ENCODE measurements around the gene C10orf67.

DNA sequence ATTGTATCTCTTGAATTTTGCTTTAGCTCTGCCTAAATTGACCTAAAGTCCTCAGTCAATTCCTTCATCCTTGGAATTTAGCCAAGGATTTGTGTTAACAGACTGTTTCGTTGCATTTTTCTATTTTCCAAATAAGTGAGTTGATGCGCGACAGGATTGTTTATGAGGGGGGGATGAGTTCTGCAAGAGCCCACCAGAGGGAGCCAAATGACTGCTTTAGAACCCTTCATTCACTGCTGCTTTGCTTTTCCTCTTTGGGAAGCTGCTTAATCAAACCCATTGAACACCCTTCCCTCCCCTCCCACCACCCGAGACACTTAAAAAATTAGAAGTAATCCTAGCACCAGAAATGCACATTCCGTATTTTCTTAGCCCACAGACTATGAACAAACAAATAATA is 186.2 kb downstream of the C10orf67 start:
- TF ChIP-seq GATA2 (IDR thresholded peaks at IDR 0.05; ENCODE audit: low read depth, low read length) (no peak), GATA3 (IDR thresholded peaks at IDR 0.05; ENCODE audit: low read depth, low read length) (no peak)
